ENCODE results near the gene HNRNPA3. TPM values are rescaled to one million over a fixed set of nuclear protein-coding genes. Genes with fewer than 3 reads are reported as not detected.

Gene HNRNPA3
- total and polyA plus RNA-seq, 2 of the 13 experiments (the other 11 are each of a cell fraction or from before 2014, with no cell fraction given), result 73.3 to 97.7 TPM

- TF ChIP-seq REL (CRISPR knock-in tag; conservative IDR thresholded peaks at IDR 0.05), result peak; percentile 84; the same call in 1 of the 2 replicates
- TF ChIP-seq JUNB (CRISPR knock-in tag; IDR thresholded peaks at IDR 0.05; ENCODE audit: borderline replicate concordance), result no peak
- peak; percentile 94 for TF ChIP-seq ARNT2 (CRISPR knock-in tag; IDR thresholded peaks at IDR 0.05; ENCODE audit: low read depth)
- TF ChIP-seq SYNCRIP (IDR thresholded peaks at IDR 0.05; ENCODE audit: insufficient read depth, low read depth, low read length), result no peak
- peak; percentile 90 for TF ChIP-seq IKZF5 (CRISPR knock-in tag; IDR thresholded peaks at IDR 0.05)
- TF ChIP-seq ZNF276 (CRISPR knock-in tag; IDR thresholded peaks at IDR 0.05; ENCODE audit: low read depth), result no peak
- TF ChIP-seq FOSL1 (CRISPR knock-in tag; IDR thresholded peaks at IDR 0.05; ENCODE audit: borderline replicate concordance), result no peak
- no peak for TF ChIP-seq ZNF777 (CRISPR knock-in tag; IDR thresholded peaks at IDR 0.05)
- TF ChIP-seq ARID2 (CRISPR knock-in tag; IDR thresholded peaks at IDR 0.05; ENCODE audit: borderline replicate concordance), result peak; percentile 66; the same call in 1 of the 2 replicates
- TF ChIP-seq THRA (CRISPR knock-in tag; IDR thresholded peaks at IDR 0.05; ENCODE audit: borderline replicate concordance), result peak; percentile 70
- peak; percentile 95 for TF ChIP-seq ZBTB37 (CRISPR knock-in tag; IDR thresholded peaks at IDR 0.05)
- TF ChIP-seq ZNF235 (CRISPR knock-in tag; IDR thresholded peaks at IDR 0.05; ENCODE audit: borderline replicate concordance), result no peak
- peak; percentile 38; the same call in 1 of the 2 replicates for TF ChIP-seq ZNF710 (CRISPR knock-in tag; IDR thresholded peaks at IDR 0.05; ENCODE audit: borderline replicate concordance)
- TF ChIP-seq SMC3 (IDR thresholded peaks at IDR 0.05; ENCODE audit: low read length), result no peak
- TF ChIP-seq SPEN (CRISPR knock-in tag; IDR thresholded peaks at IDR 0.05; ENCODE audit: low read depth), result peak; percentile 83
- TF ChIP-seq ZNF143 (CRISPR knock-in tag; IDR thresholded peaks at IDR 0.05), result no peak
- TF ChIP-seq CBX1 (IDR thresholded peaks at IDR 0.05; ENCODE audit: low read depth), result no peak
- peak; percentile 93 for TF ChIP-seq ZBTB20 (CRISPR knock-in tag; IDR thresholded peaks at IDR 0.05; ENCODE audit: borderline replicate concordance, low read depth)
- TF ChIP-seq ZNF713 (CRISPR knock-in tag; IDR thresholded peaks at IDR 0.05), result no peak
Observed at GRCh38 chr2:177264693-177265587, 52.3 kb downstream of the HNRNPA3 start, which contains the start of gene NFE2L2 (continued).

All from HepG2 (cell line).